DMS79 treated with DMSO at 0.1 percent for 48 hours (cell line): ENCODE data around the gene USP17L5.
"Not testable (repeated sequence)": the region's sequence is repeated elsewhere in the genome, so short reads cannot be mapped to it uniquely, and the experiment has no call there.

Experiments used
- DNase-seq: peaks from one replicate; lab custom pipeline; 2025; lab: John Stamatoyannopoulos, UW

The USP17L5 gene, protein sequence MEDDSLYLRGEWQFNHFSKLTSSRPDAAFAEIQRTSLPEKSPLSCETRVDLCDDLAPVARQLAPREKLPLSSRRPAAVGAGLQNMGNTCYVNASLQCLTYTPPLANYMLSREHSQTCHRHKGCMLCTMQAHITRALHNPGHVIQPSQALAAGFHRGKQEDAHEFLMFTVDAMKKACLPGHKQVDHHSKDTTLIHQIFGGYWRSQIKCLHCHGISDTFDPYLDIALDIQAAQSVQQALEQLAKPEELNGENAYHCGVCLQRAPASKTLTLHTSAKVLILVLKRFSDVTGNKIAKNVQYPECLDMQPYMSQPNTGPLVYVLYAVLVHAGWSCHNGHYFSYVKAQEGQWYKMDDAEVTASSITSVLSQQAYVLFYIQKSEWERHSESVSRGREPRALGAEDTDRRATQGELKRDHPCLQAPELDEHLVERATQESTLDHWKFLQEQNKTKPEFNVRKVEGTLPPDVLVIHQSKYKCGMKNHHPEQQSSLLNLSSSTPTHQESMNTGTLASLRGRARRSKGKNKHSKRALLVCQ

DNA sequence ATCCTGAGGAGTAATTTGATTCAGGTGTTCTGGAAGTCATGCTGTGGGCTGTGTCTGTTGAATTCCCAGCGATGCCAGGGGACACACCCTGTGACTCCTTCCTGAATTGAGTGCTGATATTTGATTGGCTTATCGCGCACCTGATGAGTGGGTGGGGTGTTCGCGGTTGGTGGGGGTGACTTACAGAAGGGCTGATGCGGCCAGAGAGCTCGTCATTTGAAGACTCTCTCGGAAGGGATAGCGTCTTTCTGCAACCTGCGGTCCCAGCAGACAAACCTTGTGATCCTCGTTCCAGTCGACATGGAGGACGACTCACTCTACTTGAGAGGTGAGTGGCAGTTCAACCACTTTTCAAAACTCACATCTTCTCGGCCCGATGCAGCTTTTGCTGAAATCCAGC is at the start of gene USP17L5:
Gene USP17L5 (plus strand): TSS at position 301 of the 400 bp plus-strand sequence. CDS start 0 bp downstream, at position 301.
- not testable (repeated sequence) for DNase-seq

DNA sequence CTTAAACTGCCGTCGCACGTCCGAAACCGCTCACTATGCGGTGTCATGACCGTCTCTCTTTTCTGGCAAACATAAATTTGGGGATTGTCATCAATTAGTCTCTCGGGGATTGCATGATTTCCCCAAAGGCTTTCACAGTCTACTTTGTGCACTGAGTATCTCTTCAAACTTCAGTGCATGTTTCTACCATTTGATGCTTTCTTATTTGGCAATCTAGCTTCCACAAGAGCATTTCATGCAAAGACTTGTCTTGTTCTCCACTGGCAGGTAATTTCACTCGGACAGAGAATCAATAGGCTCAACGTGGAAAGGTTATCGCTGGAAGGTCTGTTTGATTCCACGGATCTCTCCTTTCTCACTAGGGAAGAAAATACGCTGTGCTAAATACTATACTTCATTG is 15.0 kb upstream of the USP17L5 start:
- not testable (repeated sequence) for DNase-seq

DNA sequence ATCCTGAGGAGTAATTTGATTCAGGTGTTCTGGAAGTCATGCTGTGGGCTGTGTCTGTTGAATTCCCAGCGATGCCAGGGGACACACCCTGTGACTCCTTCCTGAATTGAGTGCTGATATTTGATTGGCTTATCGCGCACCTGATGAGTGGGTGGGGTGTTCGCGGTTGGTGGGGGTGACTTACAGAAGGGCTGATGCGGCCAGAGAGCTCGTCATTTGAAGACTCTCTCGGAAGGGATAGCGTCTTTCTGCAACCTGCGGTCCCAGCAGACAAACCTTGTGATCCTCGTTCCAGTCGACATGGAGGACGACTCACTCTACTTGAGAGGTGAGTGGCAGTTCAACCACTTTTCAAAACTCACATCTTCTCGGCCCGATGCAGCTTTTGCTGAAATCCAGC is 14.3 kb upstream of the USP17L5 start, which contains the start of gene USP17L24:
Gene USP17L24 (plus strand): TSS at position 301 of the 400 bp plus-strand sequence. CDS start 0 bp downstream, at position 301.
- not testable (repeated sequence) for DNase-seq

DNA sequence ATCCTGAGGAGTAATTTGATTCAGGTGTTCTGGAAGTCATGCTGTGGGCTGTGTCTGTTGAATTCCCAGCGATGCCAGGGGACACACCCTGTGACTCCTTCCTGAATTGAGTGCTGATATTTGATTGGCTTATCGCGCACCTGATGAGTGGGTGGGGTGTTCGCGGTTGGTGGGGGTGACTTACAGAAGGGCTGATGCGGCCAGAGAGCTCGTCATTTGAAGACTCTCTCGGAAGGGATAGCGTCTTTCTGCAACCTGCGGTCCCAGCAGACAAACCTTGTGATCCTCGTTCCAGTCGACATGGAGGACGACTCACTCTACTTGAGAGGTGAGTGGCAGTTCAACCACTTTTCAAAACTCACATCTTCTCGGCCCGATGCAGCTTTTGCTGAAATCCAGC is 9.6 kb upstream of the USP17L5 start, which contains the start of gene USP17L25:
Gene USP17L25 (plus strand): TSS at position 301 of the 400 bp plus-strand sequence. CDS start 0 bp downstream, at position 301.
- not testable (repeated sequence) for DNase-seq

DNA sequence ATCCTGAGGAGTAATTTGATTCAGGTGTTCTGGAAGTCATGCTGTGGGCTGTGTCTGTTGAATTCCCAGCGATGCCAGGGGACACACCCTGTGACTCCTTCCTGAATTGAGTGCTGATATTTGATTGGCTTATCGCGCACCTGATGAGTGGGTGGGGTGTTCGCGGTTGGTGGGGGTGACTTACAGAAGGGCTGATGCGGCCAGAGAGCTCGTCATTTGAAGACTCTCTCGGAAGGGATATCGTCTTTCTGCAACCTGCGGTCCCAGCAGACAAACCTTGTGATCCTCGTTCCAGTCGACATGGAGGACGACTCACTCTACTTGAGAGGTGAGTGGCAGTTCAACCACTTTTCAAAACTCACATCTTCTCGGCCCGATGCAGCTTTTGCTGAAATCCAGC is 4.8 kb upstream of the USP17L5 start, which contains the start of gene USP17L26:
Gene USP17L26 (plus strand): TSS at position 301 of the 400 bp plus-strand sequence. CDS start 0 bp downstream, at position 301.
- DNase-seq = not testable (repeated sequence)

DNA sequence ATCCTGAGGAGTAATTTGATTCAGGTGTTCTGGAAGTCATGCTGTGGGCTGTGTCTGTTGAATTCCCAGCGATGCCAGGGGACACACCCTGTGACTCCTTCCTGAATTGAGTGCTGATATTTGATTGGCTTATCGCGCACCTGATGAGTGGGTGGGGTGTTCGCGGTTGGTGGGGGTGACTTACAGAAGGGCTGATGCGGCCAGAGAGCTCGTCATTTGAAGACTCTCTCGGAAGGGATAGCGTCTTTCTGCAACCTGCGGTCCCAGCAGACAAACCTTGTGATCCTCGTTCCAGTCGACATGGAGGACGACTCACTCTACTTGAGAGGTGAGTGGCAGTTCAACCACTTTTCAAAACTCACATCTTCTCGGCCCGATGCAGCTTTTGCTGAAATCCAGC is 4.6 kb downstream of the USP17L5 start, which contains the start of gene USP17L27:
Gene USP17L27 (plus strand): TSS at position 301 of the 400 bp plus-strand sequence. CDS start 0 bp downstream, at position 301.
- not testable (repeated sequence) for DNase-seq

DNA sequence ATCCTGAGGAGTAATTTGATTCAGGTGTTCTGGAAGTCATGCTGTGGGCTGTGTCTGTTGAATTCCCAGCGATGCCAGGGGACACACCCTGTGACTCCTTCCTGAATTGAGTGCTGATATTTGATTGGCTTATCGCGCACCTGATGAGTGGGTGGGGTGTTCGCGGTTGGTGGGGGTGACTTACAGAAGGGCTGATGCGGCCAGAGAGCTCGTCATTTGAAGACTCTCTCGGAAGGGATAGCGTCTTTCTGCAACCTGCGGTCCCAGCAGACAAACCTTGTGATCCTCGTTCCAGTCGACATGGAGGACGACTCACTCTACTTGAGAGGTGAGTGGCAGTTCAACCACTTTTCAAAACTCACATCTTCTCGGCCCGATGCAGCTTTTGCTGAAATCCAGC is 9.4 kb downstream of the USP17L5 start, which contains the start of gene USP17L28:
Gene USP17L28 (plus strand): TSS at position 301 of the 400 bp plus-strand sequence. CDS start 0 bp downstream, at position 301.
- not testable (repeated sequence) for DNase-seq

DNA sequence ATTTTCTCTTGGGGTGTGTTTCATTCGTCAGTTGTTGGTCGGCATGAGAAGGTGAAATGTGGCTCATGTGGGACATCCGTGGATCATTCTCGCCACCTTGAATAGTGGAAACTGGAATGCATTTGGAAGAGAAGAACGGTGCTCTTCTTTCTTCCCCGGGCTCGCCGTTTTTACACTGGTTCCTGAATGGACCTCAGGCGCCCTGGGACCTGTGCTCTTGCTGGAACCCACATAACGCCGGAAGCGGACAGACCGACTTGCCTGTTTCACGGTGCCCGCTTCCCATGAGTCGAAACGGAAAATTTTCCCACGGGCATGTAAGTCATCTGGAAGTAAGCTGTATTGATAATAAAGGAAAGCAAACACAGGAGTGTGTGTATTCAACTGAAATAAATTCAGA is 11.7 kb downstream of the USP17L5 start:
- DNase-seq = not testable (repeated sequence)

DNA sequence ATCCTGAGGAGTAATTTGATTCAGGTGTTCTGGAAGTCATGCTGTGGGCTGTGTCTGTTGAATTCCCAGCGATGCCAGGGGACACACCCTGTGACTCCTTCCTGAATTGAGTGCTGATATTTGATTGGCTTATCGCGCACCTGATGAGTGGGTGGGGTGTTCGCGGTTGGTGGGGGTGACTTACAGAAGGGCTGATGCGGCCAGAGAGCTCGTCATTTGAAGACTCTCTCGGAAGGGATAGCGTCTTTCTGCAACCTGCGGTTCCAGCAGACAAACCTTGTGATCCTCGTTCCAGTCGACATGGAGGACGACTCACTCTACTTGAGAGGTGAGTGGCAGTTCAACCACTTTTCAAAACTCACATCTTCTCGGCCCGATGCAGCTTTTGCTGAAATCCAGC is 14.1 kb downstream of the USP17L5 start, which contains the start of gene USP17L29:
Gene USP17L29 (plus strand): TSS at position 301 of the 400 bp plus-strand sequence. CDS start 0 bp downstream, at position 301.
- not testable (repeated sequence) for DNase-seq

DNA sequence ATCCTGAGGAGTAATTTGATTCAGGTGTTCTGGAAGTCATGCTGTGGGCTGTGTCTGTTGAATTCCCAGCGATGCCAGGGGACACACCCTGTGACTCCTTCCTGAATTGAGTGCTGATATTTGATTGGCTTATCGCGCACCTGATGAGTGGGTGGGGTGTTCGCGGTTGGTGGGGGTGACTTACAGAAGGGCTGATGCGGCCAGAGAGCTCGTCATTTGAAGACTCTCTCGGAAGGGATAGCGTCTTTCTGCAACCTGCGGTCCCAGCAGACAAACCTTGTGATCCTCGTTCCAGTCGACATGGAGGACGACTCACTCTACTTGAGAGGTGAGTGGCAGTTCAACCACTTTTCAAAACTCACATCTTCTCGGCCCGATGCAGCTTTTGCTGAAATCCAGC is 23.6 kb downstream of the USP17L5 start, which contains the start of gene USP17L30:
Gene USP17L30 (plus strand): TSS at position 301 of the 400 bp plus-strand sequence. CDS start 0 bp downstream, at position 301.
- DNase-seq = not testable (repeated sequence)

DNA sequence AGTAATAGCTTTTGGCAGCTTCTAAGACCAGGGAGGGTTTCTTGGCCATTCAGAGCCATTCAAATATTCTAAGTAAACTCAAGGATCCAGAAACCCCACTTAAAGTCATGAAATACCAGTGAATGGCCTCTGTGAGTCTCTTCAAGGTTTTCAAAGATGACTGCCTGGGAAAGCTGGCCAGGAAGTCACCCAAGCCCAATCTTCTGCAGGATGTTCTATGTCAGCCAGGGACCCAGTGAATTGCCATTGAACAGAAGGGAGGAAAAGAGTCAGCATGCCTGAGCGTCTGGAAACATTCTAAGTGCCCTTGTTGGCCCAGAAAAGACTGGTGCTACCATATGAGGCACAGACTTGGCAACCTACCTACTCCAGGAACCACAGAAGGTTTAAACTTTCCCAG is 40.7 kb downstream of the USP17L5 start:
- not testable (repeated sequence) for DNase-seq

DNA sequence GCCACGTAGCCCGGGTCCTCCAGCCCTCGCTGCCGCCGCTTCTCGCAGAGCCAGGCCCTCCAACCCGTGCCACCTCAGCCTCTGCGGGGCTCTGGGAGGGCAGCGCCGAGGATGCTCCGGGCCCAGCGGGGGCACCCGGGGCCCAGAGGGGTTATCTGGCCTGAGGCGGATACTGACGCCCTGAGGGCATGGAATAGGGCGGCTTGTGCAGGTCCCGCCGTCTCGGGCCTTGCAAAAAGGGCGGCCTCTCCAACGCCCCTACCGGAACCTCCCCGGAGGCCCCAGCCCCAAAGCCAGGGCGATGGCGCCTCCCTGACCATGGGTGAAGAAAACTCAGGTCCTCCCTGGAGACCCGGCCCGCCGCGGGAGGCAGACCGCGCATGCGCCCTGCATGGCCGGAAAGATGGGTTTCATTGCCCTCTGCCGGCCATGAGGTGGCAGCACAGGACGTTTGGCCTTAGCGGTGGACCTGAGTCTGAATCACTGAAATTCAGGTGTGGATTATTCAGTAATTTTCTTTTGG is 41.9 kb downstream of the USP17L5 start:
- not testable (repeated sequence) for DNase-seq

DNA sequence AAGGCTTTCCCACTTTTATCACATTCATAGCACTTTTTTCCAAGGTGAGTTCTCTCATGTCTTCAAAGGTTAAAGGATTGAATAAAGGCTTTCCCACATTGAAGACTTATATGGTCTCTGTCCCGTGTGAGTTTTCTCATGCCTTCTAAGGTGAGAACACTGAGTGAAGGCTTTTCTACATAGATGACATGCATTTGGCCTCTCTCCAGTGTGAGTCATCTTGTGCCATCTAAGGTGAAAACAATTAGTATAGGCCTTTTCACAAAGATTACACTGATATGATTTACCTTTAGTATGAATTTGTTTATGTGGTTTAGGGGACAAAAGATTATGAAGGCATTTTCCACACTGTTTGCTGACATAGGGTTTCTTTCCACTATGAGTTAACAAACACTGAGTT is 44.9 kb downstream of the USP17L5 start:
- DNase-seq = no peak

DNA sequence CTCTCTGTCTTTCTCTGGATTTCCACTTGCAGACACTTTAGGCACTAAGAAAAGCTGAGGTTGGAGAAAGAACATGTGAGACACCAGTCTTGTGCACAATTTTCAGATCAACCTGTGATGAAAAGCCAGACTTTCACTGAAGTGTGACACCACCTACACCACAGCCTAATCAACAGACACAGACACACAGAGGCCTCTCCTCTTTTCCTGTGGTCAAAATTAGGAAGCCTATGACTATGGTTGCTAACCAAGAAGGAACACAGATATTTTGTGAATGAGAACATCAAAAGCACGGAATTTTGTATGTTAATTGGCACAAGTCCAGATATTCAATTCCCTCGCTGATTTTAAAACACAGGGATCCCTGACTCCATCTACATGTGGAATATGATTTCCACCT is 49.8 kb downstream of the USP17L5 start:
- not testable (repeated sequence) for DNase-seq
